H1 (cell line): Measurements from ENCODE around the gene LEKR1. TPM values are rescaled to one million over a fixed set of nuclear protein-coding genes. Genes with fewer than 3 reads are reported as not detected.

Experiments used
- CTCF ChIA-PET: fragments of 300-600 bp; sonication (Branson Sonifier 250); formaldehyde crosslinking; loops from one replicate; lab custom pipeline; 2021; ENCODE audit not compliant: partially characterized antibody; lab: Charles Lee
- POLR2A ChIA-PET: fragments of 300-600 bp; sonication (Branson Sonifier 250); formaldehyde crosslinking; loops from one replicate; lab custom pipeline; 2021; ENCODE audit warnings: inconsistent platforms; ENCODE audit not compliant: partially characterized antibody; lab: Charles Lee
- DNase-seq, 2 experiments: peaks; one replicate each; pipeline versions ENCODE4 v3.0.0 to v3.0.0-alpha.2; 2010 to 2022; ENCODE audit warnings: low spot score in 2 of 2, low read depth in 1 of 2, mixed read lengths in 1 of 2
- FAIRE-seq: peaks from 2 replicates; lab custom pipeline; 2011; peaks lifted over from hg19 to GRCh38; lab: Jason Lieb, UNC
- H2AFZ ChIP-seq: 2 replicates; pipeline ENCODE4 v1.8.1; 2012; ENCODE audit warnings: low read length, inconsistent platforms
- H2AK5ac ChIP-seq: 2 replicates; pipeline ENCODE4 v1.6.1; 2013; ENCODE audit warnings: low read depth, low read length
- H2BK120ac ChIP-seq: replicated peaks from 2 replicates; pipeline ENCODE3; 2013; ENCODE audit warnings: low read depth, low read length, inconsistent platforms
- H2BK12ac ChIP-seq: 2 replicates; pipeline ENCODE4 v1.6.1; 2013; ENCODE audit warnings: low read depth, low read length
- H2BK15ac ChIP-seq: 2 replicates; pipeline ENCODE4 v1.6.1; 2013; ENCODE audit warnings: low read length
- H2BK20ac ChIP-seq: 2 replicates; pipeline ENCODE4 v1.6.1; 2013; ENCODE audit warnings: low read length
- H2BK5ac ChIP-seq: 2 replicates; pipeline ENCODE4 v1.6.1; 2013; ENCODE audit warnings: low read depth, low read length
- H3K14ac ChIP-seq: 2 replicates; pipeline ENCODE4 v1.6.1; 2013; ENCODE audit warnings: inconsistent platforms; ENCODE audit not compliant: insufficient read length
- H3K18ac ChIP-seq: 2 replicates; pipeline ENCODE4 v1.6.1; 2013; ENCODE audit warnings: low read length; ENCODE audit errors: extremely low read depth
- H3K23ac ChIP-seq: 2 replicates; pipeline ENCODE4 v1.6.1; 2013; ENCODE audit warnings: inconsistent platforms; ENCODE audit not compliant: insufficient read length
- H3K23me2 ChIP-seq: 2 replicates; pipeline ENCODE4 v1.6.1; 2013; ENCODE audit warnings: low read depth, low read length
- H3K27ac ChIP-seq: 2 replicates; pipeline ENCODE4 v1.6.1; 2011; ENCODE audit warnings: low read depth, low read length, inconsistent platforms
- H3K27me3 ChIP-seq, 4 experiments: replicated peaks in 1 of 4; 1 replicate in 1 of 4; 2 replicates in 3 of 4; pipeline versions ENCODE4 v1.6.1 to v1.8.1; 2011 to 2013; ENCODE audit warnings: low read length in 3 of 4, mild to moderate bottlenecking in 3 of 4, inconsistent platforms in 2 of 4, mixed read lengths in 2 of 4, moderate library complexity in 1 of 4; ENCODE audit not compliant: control insufficient read depth in 3 of 4, insufficient read depth in 3 of 4; ENCODE audit errors: extremely low read depth in 1 of 4
- H3K36me3 ChIP-seq, 4 experiments: 2 replicates each; pipeline versions ENCODE4 v1.6.1 to v1.8.1; 2011 to 2013; ENCODE audit warnings: mild to moderate bottlenecking in 4 of 4, low read length in 3 of 4, moderate library complexity in 2 of 4, control low read depth in 1 of 4, inconsistent platforms in 1 of 4; ENCODE audit not compliant: insufficient read depth in 4 of 4, control insufficient read depth in 2 of 4
- H3K4ac ChIP-seq: replicated peaks from 2 replicates; pipeline ENCODE3; 2013; ENCODE audit warnings: low read length, low read depth, mixed read lengths, inconsistent platforms; ENCODE audit not compliant: insufficient read length
- H3K4me1 ChIP-seq, 4 experiments: replicated peaks in 1 of 4; 1 replicate in 1 of 4; 2 replicates in 3 of 4; pipeline versions ENCODE4 v1.6.1 to v1.8.1; 2011 to 2013; ENCODE audit warnings: low read length in 3 of 4, inconsistent platforms in 2 of 4, mixed read lengths in 1 of 4; ENCODE audit not compliant: insufficient read depth in 4 of 4, control insufficient read depth in 3 of 4
- H3K4me2 ChIP-seq, 2 experiments: 2 replicates each; pipeline versions ENCODE4 v1.6.1 to v1.8.1; 2011 to 2013; ENCODE audit warnings: low read depth in 2 of 2, low read length in 2 of 2, control low read depth in 1 of 2, inconsistent platforms in 1 of 2, mild to moderate bottlenecking in 1 of 2; ENCODE audit not compliant: insufficient read depth in 1 of 2
- H3K4me3 ChIP-seq, 4 experiments: fragments of 200-600, 300-600 bp in 1 of 4; sonication (generic), shearing (Covaris generic), sonication (Bioruptor Twin) in 1 of 4; 2 replicates each; pipeline versions ENCODE4 v1.5.1 to v1.8.1; 2011 to 2016; ENCODE audit warnings: low read length in 4 of 4, low read depth in 3 of 4, control low read depth in 2 of 4, inconsistent platforms in 2 of 4, mild to moderate bottlenecking in 2 of 4, mixed read lengths in 1 of 4, moderate library complexity in 1 of 4; ENCODE audit not compliant: insufficient read depth in 2 of 4; ENCODE audit errors: extremely low read depth in 1 of 4
- H3K56ac ChIP-seq: replicated peaks from 2 replicates; pipeline ENCODE3; 2013; ENCODE audit warnings: low read depth, mild to moderate bottlenecking, mixed read lengths, low read length, inconsistent platforms; ENCODE audit not compliant: insufficient read length
- H3K79me1 ChIP-seq: 2 replicates; pipeline ENCODE4 v1.6.1; 2013; ENCODE audit warnings: low read depth, low read length, control low read depth
- H3K79me2 ChIP-seq, 2 experiments: 2 replicates each; pipeline versions ENCODE4 v1.6.1 to v1.8.1; 2012 to 2013; ENCODE audit warnings: low read length in 2 of 2, mild to moderate bottlenecking in 2 of 2, inconsistent platforms in 1 of 2; ENCODE audit not compliant: insufficient read depth in 2 of 2, control insufficient read depth in 1 of 2
- H3K9ac ChIP-seq, 4 experiments: replicated peaks in 1 of 4; 1 replicate in 1 of 4; 2 replicates in 3 of 4; pipeline versions ENCODE4 v1.6.1 to v1.8.1; 2011 to 2013; ENCODE audit warnings: low read depth in 3 of 4, low read length in 3 of 4, control low read depth in 2 of 4, mild to moderate bottlenecking in 2 of 4, moderate library complexity in 2 of 4, inconsistent platforms in 1 of 4; ENCODE audit errors: extremely low read depth in 1 of 4
- H3K9me3 ChIP-seq, 2 experiments: 2 replicates each; pipeline versions ENCODE4 v1.6.1 to v1.8.1; 2012 to 2013; ENCODE audit warnings: mild to moderate bottlenecking in 2 of 2, moderate library complexity in 2 of 2, control low read depth in 1 of 2, inconsistent platforms in 1 of 2, low read depth in 1 of 2, low read length in 1 of 2, mixed read lengths in 1 of 2; ENCODE audit not compliant: insufficient read depth in 2 of 2
- H4K20me1 ChIP-seq, 2 experiments: replicated peaks in 1 of 2; 2 replicates each; pipeline versions ENCODE3 to v1.8.1; 2011 to 2013; ENCODE audit warnings: inconsistent platforms in 2 of 2, low read length in 2 of 2, mild to moderate bottlenecking in 1 of 2; ENCODE audit not compliant: insufficient read depth in 2 of 2, control insufficient read depth in 1 of 2
- H4K5ac ChIP-seq: 2 replicates; pipeline ENCODE4 v1.6.1; 2013; ENCODE audit warnings: low read length, low read depth, mixed read lengths, inconsistent platforms; ENCODE audit not compliant: insufficient read length
- H4K8ac ChIP-seq: 2 replicates; pipeline ENCODE4 v1.8.0; 2013; ENCODE audit warnings: mild to moderate bottlenecking, moderate library complexity, low read length, inconsistent platforms; ENCODE audit not compliant: insufficient read depth; ENCODE audit errors: extremely low read depth
- H4K91ac ChIP-seq: replicated peaks from 2 replicates; pipeline ENCODE3; 2013; ENCODE audit warnings: low read length, mixed read lengths, inconsistent platforms; ENCODE audit not compliant: insufficient read length
- EGR1 ChIP-seq: IDR thresholded peaks from 2 replicates; pipeline ENCODE4 v1.6.1; 2011; ENCODE audit warnings: low read depth, low read length, borderline replicate concordance
- FOSL1 ChIP-seq: IDR thresholded peaks from 2 replicates; pipeline ENCODE4 v1.6.1; 2011; ENCODE audit warnings: mild to moderate bottlenecking, low read depth, low read length, moderate library complexity; ENCODE audit not compliant: insufficient read depth
- NRF1 ChIP-seq: IDR thresholded peaks from 2 replicates; pipeline ENCODE4 v1.6.1; 2011; ENCODE audit warnings: mild to moderate bottlenecking, low read depth, low read length, improper control_type of control experiment
- RFX5 ChIP-seq: IDR thresholded peaks from 2 replicates; pipeline ENCODE4 v1.6.1; 2011; ENCODE audit warnings: low read depth, low read length, improper control_type of control experiment, borderline replicate concordance
- polyA plus RNA-seq, 7 experiments: library from polyadenylated mRNA; depleted of rRNA in 3 of 7; stranded (reverse) in 5 of 7; unstranded in 2 of 7; fragments of >200 nt in 5 of 7; fragments of 200-250 nt in 2 of 7; gene quantifications; 1 replicate in 5 of 7; 2 replicates in 1 of 7; 4 replicates in 1 of 7; pipeline versions ENCODE4 v1.2.1 to v1.2.3, GENCODE V29; 2011 to 2013; ENCODE audit warnings: missing spikeins in 2 of 7, mixed read lengths in 2 of 7
- total RNA-seq: library from RNA; stranded (reverse); fragmentation: NEBNext Ultra II Directional; extraction: Animal tissue kit (Norgen Biotek cat#: 25700); gene quantifications from 2 replicates; pipeline ENCODE4 v1.2.1, GENCODE V29; 2021

The LEKR1 gene
- total and polyA plus RNA-seq, 2 of the 8 experiments (the other 6 are each of a cell fraction or from before 2014, with no cell fraction given): 0.08 TPM; not detected in 1

- TF ChIP-seq RFX5: no peak
- no peak for TF ChIP-seq EGR1
- no peak for TF ChIP-seq NRF1
- TF ChIP-seq FOSL1: no peak
- FAIRE-seq: no peak
- H3K4me2 ChIP-seq: no peak overlapping the region
- H3K27me3 ChIP-seq: no peaks in the 10 kb centered on the region
- no peak overlapping the region for H2BK12ac ChIP-seq
- H3K79me2 ChIP-seq: no peaks in the 10 kb centered on the region
- no peak overlapping the region for H2AK5ac ChIP-seq
- no peak overlapping the region for H2BK120ac ChIP-seq
- H3K4me3 ChIP-seq: no peak overlapping the region
- H3K36me3 ChIP-seq: no peaks in the 10 kb centered on the region
- H4K91ac ChIP-seq: no peak overlapping the region
- H3K9me3 ChIP-seq: no peaks in the 10 kb centered on the region
- no peak overlapping the region for H2BK20ac ChIP-seq
- ChIA-PET CTCF (no interaction called here), POLR2A (no interaction called here)
- H3K14ac ChIP-seq: no peak overlapping the region
- no peak overlapping the region for H3K18ac ChIP-seq
- H3K79me1 ChIP-seq: no peaks in the 10 kb centered on the region
- no peak overlapping the region for H3K56ac ChIP-seq
- no peak overlapping the region for H2BK5ac ChIP-seq
- no peaks in the 10 kb centered on the region for H3K4me1 ChIP-seq
- no peak for DNase-seq
- H3K4ac ChIP-seq: no peak overlapping the region
- no peak overlapping the region for H2AFZ ChIP-seq
- no peak overlapping the region for H3K23ac ChIP-seq
- H3K27ac ChIP-seq: no peak overlapping the region
- no peaks in the 10 kb centered on the region for H3K23me2 ChIP-seq
- H2BK15ac ChIP-seq: no peak overlapping the region
- no peak overlapping the region for H4K5ac ChIP-seq
- H4K8ac ChIP-seq: no peak overlapping the region
- no peak overlapping the region for H3K9ac ChIP-seq
- no peaks in the 10 kb centered on the region for H4K20me1 ChIP-seq
These were observed 195.5 kb downstream of the LEKR1 start for GRCh38 chr3:157021679-157022078.
